IPS DF 19.7 (cell line): ENCODE measurements around the gene SLC26A1.
A peak's percentile ranks its signal among the peaks of the same experiment; 100 is the strongest.

Experiments used
- DNase-seq: peaks from one replicate; pipeline ENCODE4 v3.0.0-alpha.2; 2013; ENCODE audit warnings: low read depth, low spot score

The SLC26A1 gene

DNA sequence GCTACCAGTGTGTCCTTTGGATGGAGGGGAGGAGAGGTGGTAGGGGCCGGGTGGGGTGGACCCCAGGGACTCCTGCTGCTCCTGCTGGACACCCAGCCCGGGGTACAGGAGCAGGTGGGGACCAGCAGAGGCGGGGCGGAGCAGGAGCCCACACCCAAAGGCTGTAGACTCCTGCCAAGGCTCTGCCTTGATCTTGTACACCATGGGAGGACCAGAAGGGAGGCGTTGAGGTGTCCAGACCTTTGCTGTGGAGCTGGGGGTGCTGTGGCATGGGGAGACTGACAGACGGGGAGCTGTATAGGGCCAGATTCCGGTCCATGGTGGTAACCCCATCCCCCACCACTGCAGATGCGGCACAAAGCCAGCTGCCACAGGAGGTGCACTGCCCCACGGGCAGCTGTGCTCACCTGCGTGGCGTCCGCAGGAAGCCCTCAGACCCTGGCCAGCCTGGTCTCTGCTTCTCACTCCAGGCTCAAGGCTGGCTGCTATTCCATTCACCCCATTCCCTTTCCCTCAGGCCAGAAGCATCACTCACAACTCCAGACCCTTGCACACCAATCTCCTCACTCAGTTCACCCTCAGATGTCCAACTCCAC, 5.0 kb upstream of the SLC26A1 start:
- no peak for DNase-seq

DNA sequence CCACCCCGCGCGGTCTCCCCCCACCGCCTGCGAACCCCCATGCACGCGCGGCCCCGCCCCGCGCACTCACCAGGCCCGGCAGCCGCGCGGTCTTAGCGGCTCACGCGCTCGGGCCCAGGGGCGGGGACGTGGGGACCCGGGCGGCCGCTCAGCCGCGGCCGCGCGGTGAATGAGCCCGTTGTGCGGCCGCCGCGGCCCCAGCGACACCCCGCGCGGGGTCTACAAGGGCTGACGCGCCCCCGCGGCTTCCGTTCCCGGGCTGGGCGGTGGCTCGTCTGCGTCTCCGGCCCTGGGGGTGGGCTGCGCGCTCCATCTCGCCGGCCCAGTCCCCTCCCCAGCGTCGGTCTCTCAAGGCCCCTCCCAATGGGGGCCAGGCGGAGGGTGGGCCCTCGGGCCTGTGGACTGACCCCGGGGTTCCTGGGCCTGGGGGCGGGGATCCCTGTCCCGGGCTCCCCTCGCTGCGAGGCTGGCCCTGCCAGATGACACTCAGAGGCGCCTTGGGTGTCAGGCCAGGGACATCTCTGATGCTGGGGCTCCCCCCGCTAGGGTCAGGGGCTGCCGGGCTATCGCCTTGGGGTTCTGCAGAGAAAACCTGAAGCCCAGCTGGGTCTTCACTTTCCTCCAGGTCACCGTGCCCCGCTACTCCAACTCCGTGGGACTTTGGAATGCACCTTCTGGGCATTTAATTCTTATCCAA, 4.3 kb upstream of the SLC26A1 start:
- no peak for DNase-seq

DNA sequence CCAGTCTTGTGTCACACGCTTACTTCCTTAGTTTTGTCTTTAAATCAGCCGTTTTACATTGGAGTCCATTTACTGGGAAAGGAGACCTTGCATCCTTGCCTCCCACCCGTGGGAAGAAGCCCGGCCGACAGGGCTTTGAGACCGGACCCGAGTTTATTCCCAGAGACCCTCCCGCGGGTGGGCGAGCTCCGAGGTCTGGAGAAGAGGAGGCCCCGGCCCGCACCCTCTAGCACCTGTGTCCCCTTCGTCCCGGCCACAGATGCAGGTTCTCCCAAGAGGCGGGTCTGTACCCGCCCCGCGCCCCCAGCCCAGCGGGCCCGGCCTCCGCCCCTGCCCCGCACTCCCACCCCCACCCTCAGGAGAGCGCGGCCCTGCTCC, 3.8 kb upstream of the SLC26A1 start:
- DNase-seq, result no peak

DNA sequence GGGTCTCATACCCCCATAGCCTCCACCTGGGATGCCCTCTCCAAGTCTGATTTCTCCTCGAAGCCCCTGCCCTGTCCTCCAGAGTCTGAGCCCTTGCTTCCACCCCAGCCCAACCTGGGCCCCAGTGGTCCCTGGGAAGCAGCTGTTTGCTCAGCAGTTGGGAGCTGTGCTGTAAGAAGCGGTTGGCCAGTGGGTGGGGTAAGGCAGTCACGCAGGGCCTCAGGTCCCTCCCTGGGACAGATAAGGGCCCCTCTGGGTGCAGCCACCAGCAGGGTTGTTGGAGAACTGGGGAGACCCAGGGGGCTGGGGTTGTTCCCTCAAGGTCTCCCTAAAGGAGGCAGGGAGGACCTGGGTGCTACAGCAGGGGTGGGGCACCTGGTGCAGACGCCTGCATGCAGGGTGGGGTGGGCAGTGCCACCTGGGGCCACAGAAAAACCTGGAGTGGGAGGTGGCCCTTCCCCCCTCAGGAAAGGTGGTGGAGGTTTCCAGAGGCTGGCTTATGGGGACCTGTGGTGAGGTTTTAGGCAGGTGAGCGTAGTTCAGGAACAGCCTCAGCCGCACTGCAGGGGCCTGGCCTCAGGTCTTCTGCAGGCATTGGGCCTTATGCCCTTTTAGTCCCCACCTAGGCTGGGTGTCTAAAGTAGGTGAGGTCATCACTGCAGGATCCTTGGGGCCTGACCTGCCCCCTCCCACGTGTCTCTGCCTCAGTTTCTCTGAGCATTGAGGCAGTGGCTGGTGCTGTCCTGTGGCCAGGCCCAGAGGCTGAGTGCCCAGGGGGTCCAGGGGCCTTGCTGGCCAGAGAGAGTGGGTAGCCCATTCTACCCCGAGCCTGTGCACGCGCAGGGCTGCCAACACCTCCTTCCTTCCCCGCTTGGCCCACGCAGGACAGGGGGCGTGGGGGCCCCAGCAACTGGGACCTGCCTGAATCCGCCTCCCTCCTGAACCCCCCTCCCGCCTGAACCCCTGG, 3.1 kb upstream of the SLC26A1 start:
- DNase-seq, result no peak

DNA sequence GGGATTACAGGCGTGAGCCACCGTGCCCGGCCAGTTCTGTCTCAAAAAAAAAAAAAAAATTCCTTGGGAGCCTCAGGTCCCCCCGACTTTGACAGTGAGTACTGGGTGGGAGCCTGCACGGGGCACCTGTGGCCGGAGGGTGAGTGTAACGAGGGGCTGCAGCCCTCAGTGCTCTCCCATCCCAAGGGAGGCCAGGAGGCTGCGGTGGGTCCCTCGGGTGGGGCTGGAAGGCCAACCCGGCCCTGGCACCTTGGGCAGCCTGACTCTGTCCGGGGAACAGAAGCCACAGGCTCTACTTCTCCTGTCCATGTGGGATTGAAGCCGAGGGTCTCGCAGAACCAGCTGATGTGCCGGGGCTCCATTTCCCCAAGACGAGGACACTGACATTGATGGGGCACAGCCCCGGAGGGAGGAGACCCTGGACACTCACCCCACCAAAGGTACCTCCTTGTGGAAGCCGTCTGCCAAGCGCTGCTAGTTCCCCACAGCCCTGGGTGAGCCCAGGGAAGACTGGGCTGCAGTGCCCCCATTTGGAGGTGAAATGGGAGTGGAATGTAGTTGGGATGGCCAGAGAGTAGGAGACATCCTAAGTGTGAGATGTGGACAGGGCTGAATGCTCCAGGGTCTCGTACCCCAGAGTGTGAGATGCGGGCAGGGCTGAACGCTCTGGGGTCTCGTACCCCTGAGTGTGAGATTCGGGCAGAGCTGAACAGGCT, 2.3 kb upstream of the SLC26A1 start:
- no peak for DNase-seq

DNA sequence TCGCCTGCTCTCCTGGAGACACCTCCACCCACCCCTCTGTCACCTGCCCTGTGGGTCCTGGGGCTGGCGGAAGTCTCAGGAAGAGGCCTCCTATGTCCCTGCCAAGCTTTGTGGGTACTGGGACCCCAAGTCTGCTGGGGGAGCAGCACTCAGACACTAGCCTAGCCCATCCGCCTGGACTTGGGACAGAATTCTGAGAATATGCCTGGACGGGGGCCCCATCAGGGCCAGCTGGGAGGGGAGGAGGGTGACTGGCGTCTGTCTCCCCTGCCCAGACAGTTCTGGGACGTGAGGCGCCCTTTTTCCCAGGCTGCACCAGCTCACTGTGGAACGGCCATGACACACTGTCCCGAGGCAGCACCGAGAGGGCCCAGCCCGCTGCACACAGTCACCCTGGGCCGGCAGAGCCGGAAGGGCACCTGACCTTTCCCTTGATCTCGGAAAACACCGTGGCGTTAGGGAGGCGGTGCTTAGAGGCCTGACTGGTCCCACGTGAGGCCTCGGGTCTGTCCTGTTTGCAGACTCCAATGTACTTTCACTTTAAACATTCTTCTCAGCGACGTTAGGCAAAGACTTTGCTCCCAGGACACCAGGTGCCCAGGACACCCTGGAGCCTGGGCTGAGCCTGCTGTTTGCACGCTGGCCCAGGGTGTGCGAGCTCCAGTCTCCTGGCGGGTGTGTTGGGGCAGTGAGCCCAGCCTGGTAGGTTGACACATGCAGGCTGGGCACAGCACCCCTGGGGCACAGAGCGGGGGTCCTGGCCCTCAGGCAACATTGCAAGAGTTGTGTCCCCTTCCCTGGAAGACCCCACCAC, 700 bp downstream of the SLC26A1 start:
- no peak for DNase-seq

DNA sequence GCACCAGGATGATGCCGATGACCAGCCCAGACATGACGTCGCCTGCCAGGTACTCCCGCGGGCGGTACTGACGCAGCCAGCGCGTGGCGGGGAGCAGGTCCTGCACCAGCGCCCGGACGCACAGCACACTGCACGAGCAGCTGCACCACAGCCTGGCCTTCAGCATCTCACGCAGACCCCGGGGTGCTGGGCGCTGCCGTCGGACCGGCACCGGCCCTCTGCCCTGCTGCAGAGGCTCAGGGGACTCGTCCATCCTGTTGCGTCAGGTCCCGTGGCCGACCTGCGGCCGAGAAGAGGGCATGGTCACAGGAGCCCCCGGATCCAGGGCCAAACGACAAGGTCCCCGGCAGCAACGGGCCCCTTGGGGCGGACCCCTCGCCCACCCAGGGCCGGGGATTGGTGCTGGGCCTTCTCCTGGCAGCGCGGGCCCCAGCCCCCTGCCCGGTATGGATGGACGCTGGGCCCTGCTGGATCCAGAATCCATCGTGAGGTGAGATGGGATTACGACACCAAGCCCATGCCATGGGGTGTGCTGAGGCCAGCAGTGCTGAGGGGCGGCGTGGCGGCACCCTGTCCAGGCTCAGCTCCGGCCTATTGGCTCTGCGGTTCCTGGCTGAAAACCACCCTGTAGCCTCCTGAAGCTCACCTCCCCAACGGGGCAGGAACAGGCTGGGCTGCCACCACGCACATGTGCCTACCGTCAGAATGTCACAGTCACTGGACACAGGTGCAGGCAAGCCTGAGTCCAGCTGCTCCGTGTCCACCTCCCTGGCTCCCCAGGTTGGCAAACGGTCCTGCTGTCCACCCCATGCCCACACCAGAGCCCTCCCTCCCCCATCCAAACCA, 1.5 kb downstream of the SLC26A1 start:
- no peak for DNase-seq

DNA sequence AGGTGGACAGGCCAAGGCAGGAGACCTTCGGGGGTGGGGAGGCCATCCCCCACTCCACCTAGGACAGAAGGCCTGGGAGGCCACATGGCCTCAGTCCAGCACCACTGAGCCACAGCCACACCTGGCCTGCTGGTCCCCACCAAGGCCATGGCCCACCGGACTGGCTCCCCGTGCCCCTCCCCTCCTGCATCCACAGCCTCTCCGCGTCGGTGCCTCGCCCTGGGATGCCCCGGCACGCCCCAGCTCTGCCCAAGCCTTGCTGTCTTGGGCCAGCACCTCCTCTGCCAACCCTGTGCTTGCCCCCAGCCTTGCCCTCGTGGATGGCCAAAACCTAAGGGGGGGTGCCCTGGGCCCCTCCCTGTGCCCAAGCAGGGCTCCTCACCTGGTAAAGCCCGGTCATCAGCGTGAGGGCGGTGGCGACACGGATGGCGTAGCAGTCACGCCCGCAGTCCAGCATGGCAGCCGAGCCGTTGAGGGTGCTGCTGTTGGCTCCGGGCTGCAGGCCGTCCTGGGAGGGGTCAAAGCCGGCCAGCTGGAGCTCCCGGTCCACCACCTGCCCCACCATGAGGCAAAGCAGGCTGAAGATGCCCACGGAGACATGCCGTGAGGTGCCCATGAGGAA, 2.3 kb downstream of the SLC26A1 start:
- DNase-seq, result no peak

DNA sequence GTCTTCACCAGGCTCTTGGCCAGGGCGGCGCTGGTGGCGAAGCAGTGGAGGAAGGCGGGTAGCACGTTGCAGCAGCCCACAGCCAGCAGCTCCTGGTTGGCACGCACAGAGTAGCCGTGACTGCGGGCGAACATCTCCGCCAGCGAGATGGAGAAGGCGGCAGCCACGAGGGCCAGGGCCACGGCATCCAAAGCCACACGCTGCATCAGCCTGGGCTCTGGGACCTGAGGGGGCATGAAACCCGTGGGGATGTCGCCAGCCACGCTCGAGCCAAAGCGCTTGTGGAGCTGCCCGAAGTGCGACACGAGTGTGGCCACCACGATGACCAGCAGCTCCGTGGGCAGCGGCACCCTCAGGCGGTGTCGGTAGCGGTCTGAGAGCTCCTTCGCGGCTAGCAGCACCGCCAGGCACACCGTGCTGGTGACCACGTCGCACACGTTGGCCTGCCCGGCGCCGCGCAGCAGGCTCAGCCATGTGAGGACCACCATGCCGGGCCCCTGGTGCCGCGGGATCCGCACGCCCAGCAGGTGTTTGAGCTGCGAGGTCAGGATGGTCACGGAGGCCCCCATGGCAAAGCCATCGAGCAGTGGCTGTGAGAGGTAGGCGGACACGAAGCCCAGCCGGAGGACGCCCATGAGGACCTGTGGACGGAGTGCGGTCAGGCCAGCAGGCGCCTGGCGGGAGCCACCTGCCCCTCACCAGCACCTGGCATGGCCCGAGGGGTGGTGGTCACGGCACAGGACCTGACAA, 3.3 kb downstream of the SLC26A1 start:
- DNase-seq, result no peak

DNA sequence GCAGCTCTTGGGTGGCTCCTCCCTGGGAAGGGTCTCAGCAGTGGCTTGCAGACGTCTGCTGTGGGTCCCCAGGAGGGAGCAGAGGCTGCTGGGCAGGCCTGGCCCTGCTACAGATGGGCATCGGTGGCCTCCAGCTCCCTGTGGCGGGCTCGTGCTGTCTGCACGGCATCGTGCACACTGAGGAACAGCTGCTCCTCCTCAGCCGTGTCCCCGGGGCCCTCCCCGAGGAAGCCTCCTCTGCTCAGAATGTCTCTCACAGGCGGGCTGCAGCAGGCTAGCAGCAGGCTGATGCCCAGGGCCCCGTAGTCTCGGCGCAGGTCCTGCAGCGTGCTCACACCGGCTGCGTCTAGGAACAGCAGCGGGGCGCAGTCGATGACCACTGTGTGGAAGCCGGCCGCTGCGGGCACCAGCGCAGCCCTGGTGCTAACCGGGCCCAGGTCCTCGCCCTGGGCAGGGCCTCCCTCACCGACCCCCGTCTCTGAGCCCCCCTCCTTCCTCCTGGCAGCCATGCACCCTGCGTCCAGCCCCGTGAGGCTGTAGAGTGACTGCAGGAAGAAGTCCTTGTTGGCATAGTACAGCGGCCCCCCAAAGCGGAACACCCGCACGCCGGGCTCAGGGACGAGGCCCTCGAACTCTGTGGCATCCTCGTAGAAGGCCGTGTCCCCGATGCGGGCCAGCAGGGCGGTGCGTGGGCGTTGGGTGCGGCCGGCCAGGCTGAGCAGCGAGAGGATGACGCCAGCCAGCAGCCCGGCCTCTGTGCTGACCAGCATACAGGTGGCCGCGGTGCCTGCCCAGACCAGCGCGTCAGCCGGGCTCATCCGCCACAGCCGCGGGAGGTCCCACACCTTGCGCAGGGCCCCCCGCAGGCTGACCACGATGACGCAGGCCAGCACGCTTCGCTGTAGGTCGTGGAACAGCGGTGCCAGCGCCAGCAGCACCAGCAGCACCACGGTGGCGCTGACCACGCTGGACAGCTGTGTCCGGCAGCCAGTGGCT, 4.2 kb downstream of the SLC26A1 start:
- DNase-seq, result no peak

DNA sequence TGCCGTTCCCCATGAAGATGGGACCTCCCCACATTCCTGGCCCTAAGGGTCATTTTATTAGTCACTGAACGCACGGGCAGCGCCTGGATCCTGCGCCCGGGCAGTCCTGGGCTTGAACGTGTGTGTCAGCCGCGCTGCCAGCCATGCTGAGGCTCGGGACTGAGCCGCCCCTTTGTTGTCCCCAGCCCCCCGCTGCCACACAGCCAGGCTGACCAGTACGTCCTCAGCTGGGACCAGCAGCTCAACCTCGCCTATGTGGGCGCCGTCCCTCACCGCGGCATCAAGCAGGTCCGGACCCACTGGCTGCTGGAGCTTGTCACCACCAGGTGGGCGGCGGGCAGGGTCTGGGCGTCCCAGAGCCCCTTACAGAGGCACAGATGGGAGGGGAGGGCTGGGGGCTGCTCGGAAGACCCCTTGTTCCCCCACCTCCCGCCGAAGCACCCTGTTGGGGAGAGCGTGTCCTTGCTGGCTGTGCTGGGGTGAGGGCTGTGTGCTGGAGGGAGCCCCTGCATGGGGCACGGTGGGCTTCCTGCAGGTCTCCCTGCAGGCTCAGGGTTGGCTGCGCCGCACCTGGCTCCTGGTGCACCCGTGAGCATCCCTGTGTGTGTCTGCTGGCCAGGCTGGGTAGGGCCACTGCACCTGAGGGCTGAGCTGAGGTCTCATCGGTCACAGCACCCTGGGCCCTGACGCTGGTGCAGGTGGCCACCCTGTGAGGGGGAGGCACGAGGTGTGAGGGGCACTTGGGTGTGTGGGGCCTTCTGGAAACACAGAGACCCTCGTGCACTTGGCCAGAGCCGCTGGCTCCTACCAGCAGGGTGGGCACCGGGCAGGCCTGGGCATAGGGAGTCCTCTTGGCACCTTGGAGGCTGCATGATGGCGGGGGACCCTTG, 5.3 kb downstream of the SLC26A1 start:
- no peak for DNase-seq

DNA sequence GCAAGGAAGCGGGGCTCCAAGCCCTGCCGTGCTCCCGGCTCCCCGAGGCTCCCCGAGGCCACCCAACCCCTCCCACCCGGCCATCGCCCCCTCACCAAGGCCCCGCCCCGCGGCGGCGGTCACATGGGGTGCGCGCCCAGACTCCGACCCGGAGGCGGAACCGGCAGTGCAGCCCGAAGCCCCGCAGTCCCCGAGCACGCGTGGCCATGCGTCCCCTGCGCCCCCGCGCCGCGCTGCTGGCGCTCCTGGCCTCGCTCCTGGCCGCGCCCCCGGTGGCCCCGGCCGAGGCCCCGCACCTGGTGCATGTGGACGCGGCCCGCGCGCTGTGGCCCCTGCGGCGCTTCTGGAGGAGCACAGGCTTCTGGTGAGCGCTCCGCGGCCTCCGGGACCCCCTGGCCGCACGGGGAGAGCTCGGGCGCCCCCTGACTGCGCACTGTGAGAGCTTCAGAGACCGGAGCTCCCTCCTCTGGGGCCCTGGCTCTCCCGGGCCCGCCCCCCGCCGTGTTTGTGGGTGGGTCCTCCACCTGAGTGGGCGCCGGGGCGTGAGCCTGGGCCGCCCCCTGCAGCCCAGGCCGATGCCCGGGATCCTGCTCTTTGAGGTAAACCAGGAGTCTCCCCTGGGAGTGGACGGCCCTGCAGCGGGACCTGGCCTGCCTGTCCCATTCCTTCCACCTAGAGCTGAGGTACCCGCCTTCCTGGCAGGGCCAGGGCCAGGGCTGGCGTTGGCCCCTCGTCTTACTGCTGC, 6.2 kb downstream of the SLC26A1 start, which contains the start of gene IDUA:
Gene IDUA (plus strand): TSS at position 166 of the 745 bp plus-strand sequence. CDS start 41 bp downstream, at position 207.
- no peak for DNase-seq

DNA sequence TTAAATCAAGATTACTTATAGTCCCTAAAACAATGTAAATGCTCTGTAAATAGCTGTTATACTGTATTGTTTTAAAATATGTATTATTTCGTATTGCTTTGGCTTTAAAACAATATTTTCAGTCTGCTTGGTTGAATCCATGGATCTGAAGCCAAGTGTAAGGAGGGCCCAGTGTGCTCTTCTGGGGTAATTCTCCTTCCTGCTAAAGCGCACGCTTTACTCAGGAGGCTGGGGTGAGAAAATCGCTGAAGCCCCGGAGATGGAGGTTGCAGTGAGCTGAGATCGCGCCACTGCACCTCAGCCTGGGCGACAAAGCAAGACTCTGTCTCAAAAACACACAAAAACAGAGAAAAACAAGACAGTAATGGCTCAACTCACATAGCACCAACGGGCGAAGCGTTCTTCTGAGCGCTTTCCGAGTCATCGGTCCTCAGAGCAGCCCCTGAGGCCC, 6.8 kb downstream of the SLC26A1 start:
- no peak for DNase-seq

DNA sequence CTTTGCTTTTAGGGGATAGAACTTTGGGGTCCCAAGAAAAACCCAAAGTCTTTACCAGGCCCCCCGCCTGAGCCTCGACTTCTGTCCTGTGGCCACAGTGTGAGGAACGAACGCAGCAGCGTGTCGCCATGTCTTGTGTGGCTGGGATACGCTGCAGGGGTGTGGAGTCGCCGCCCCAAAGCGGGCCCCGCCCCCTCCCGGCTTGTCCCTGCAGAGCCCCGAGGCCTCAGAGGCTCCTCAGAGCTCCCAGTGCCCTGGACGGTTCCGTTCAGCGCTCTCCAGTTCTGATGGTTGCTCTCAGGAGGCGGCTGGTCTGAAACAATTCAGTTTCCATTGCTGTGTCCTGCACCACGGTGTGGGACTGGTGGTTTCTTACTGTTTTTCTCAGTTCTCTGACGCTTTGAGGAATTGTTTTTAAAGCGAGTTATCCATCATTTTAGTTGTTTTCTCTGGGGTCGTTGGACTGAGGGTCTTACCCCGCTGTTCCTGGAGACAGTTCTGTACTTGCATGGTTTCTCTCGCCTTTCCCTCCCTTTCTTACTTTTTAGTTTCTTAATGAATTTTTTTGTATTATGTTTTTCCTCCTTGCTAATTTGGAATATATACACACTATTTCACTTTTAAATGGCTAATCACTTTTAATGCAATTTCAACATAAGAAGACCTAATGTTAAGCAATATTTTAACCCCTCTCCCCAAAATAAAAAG, 7.9 kb downstream of the SLC26A1 start:
- peak; percentile 38 for DNase-seq
